ENCODE data around the gene EFEMP1. TPM values are rescaled to one million over a fixed set of nuclear protein-coding genes. Genes with fewer than 3 reads are reported as not detected.
A peak's percentile ranks its signal among the peaks of the same experiment; 100 is the strongest.

EFEMP1 gene
- total RNA-seq, 1 experiment from 2014 or later: 86.3 TPM

- no peak for DNase-seq
- POLR2A ChIA-PET (ENCODE audit: unreplicated experiment): interaction anchor here (0.7 kb wide), 1 partner anchor 164 kb away, joined by 3 read pairs; no protein-coding TSS in a partner anchor
- Histone ChIP-seq H3K79me2 (ENCODE audit: low read depth) (no peaks in the 10 kb centered on the region), H3K27ac (no peak overlapping the region), H2AFZ (no peak overlapping the region), H3K4me1 (replicated peaks; ENCODE audit: insufficient read depth) (peaks cover 6% of the 10 kb centered on the region; the same call in 1 of the 2 replicates), H3K4me3 (no peak overlapping the region), H4K20me1 (ENCODE audit: insufficient read depth) (no peaks in the 10 kb centered on the region), H3K9me2 (ENCODE audit: insufficient read depth) (no peaks in the 10 kb centered on the region), H3K4me2 (no peak overlapping the region), H3F3A (ENCODE audit: insufficient read depth, low read depth) (no peaks in the 10 kb centered on the region), H3K27me3 (ENCODE audit: insufficient read depth, low read depth) (peaks cover 22% of the 10 kb centered on the region; the same call in 1 of the 2 replicates), H3K9me3 (ENCODE audit: insufficient read depth, low read depth) (no peaks in the 10 kb centered on the region), H3K36me3 (ENCODE audit: low read depth) (no peaks in the 10 kb centered on the region)
- no peak for TF ChIP-seq CTCF (conservative IDR thresholded peaks at IDR 0.05)
- TF ChIP-seq EZH2 (IDR thresholded peaks at IDR 0.05; ENCODE audit: low read depth): no peak
- BruUV-seq (replicated peaks): no TSS peak
- CTCF ChIA-PET: interaction anchor here (1.5 kb wide), 1 partner anchor 151 kb away, joined by 4 read pairs; no protein-coding TSS in a partner anchor
- intact Hi-C loops (cut with micrococcal nuclease; ENCODE audit: unreplicated experiment): loop anchor here (2.0 to 5.0 kb wide), 3 partner anchors 60 to 150 kb away; no protein-coding TSS in a partner anchor
These were observed 1.2 kb downstream of the EFEMP1 start for GRCh38 chr2:55922291-55922907.

- no peaks in the 10 kb centered on the region for H3K36me3 ChIP-seq (ENCODE audit: low read depth)
- CTCF ChIA-PET: no interaction called here
- intact Hi-C loops (cut with micrococcal nuclease; ENCODE audit: unreplicated experiment): no loop called here
These were observed 4.0 kb downstream of the EFEMP1 start for GRCh38 chr2:55919574-55919973.

GRCh38 chr2:55918856-55919255 lies 4.7 kb downstream of the EFEMP1 start:
- BruUV-seq (replicated peaks): no TSS peak
- H3K79me2 ChIP-seq (ENCODE audit: low read depth): no peaks in the 10 kb centered on the region
- TF ChIP-seq CTCF (conservative IDR thresholded peaks at IDR 0.05) (no peak), EZH2 (IDR thresholded peaks at IDR 0.05; ENCODE audit: low read depth) (no peak)
- H2AFZ ChIP-seq: no peak overlapping the region
- peaks cover under 1% of the 10 kb centered on the region; the same call in 1 of the 2 replicates for H3K4me1 ChIP-seq (replicated peaks; ENCODE audit: insufficient read depth)
- H3K27ac ChIP-seq: no peak overlapping the region
- H3K9me2 ChIP-seq (ENCODE audit: insufficient read depth): no peaks in the 10 kb centered on the region
- H3K4me2 ChIP-seq: no peak overlapping the region
- POLR2A ChIA-PET (ENCODE audit: unreplicated experiment): no interaction called here
- no peaks in the 10 kb centered on the region for H3F3A ChIP-seq (ENCODE audit: insufficient read depth, low read depth)
- no peaks in the 10 kb centered on the region for H4K20me1 ChIP-seq (ENCODE audit: insufficient read depth)
- intact Hi-C loops (cut with micrococcal nuclease; ENCODE audit: unreplicated experiment): no loop called here
- peaks cover 11% of the 10 kb centered on the region; the same call in 1 of the 2 replicates for H3K27me3 ChIP-seq (ENCODE audit: insufficient read depth, low read depth)
- DNase-seq: peak in 1 of 2 experiments; percentile 15
- H3K9me3 ChIP-seq (ENCODE audit: insufficient read depth, low read depth): no peaks in the 10 kb centered on the region
- H3K4me3 ChIP-seq: no peak overlapping the region
- CTCF ChIA-PET: interaction anchor here (0.6 kb wide), 1 partner anchor 11 kb away, joined by 3 read pairs; no protein-coding TSS in a partner anchor
- H3K36me3 ChIP-seq (ENCODE audit: low read depth): no peaks in the 10 kb centered on the region

More at GRCh38 chr2:55919574-55919973, 4.0 kb downstream of the EFEMP1 start:
- H3K4me3 ChIP-seq: no peak overlapping the region
- no peak overlapping the region for H3K27ac ChIP-seq
- TF ChIP-seq EZH2 (IDR thresholded peaks at IDR 0.05; ENCODE audit: low read depth) (no peak), CTCF (conservative IDR thresholded peaks at IDR 0.05) (no peak)
- H3K79me2 ChIP-seq (ENCODE audit: low read depth): no peaks in the 10 kb centered on the region
- no peak overlapping the region for H3K4me2 ChIP-seq
- no peaks in the 10 kb centered on the region for H4K20me1 ChIP-seq (ENCODE audit: insufficient read depth)
- H3K9me2 ChIP-seq (ENCODE audit: insufficient read depth): no peaks in the 10 kb centered on the region
- no peaks in the 10 kb centered on the region for H3F3A ChIP-seq (ENCODE audit: insufficient read depth, low read depth)
- H2AFZ ChIP-seq: no peak overlapping the region
- no peak for DNase-seq
- POLR2A ChIA-PET (ENCODE audit: unreplicated experiment): no interaction called here
- peaks cover 6% of the 10 kb centered on the region; the same call in 1 of the 2 replicates for H3K4me1 ChIP-seq (replicated peaks; ENCODE audit: insufficient read depth)
- no peaks in the 10 kb centered on the region for H3K9me3 ChIP-seq (ENCODE audit: insufficient read depth, low read depth)
- no TSS peak for BruUV-seq (replicated peaks)
- H3K27me3 ChIP-seq (ENCODE audit: insufficient read depth, low read depth): peaks cover 16% of the 10 kb centered on the region; the same call in 1 of the 2 replicates

All from PC-9 (cell line).